ENCODE measurements around the gene SORCS2. TPM values are rescaled to one million over a fixed set of nuclear protein-coding genes. Genes with fewer than 3 reads are reported as not detected.

The SORCS2 gene
- total RNA-seq, 1 donor from 2014 or later, result 1.2 TPM

DNA sequence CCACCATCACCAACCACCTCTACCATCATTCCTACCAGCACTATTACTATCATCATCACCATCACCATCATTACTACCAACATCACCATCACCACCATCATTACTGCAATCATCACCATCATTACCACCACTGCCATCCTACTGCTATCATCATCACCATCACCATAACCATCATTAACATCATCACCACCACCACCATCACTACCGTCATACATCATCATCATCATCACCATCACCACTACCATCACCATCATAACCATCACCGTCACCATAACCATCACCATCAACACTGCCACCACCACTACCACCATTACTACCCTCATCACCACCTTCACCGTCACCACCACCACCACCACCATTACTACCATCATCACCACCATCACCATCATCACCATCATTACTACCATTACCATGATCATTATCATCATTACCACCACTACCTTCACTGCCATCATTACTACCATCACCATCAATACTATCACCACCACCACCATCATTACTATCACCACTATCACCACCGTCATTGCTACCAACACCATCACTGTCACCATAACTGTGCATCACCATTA lies 170.6 kb downstream of the SORCS2 start:
- intact Hi-C loops (cut with DNase I), result no loop called here
- ATAC-seq (ENCODE audit: poor library complexity), result no peak
- DNase-seq, result no peak

DNA sequence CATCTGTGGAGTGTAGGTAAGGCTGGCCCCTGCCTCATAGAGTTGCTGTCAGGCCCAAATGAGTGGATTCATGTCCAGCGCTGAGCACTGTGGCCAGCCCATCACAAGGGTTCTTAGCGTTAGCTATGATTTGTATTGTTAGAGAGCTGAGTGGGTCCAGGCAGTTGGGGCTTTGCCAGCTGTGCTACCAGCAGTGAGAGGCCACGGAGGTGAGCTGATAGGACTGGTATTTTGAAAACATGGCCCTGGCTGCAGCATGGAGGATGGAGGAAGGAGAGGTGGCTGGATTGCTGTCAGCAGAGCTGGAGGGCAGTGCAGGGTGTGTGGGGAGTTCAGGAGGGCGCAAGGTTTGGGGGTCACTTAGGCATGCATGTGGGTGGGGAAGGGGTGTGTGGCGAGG lies 172.6 kb downstream of the SORCS2 start:
- intact Hi-C loops (cut with DNase I), result no loop called here

DNA sequence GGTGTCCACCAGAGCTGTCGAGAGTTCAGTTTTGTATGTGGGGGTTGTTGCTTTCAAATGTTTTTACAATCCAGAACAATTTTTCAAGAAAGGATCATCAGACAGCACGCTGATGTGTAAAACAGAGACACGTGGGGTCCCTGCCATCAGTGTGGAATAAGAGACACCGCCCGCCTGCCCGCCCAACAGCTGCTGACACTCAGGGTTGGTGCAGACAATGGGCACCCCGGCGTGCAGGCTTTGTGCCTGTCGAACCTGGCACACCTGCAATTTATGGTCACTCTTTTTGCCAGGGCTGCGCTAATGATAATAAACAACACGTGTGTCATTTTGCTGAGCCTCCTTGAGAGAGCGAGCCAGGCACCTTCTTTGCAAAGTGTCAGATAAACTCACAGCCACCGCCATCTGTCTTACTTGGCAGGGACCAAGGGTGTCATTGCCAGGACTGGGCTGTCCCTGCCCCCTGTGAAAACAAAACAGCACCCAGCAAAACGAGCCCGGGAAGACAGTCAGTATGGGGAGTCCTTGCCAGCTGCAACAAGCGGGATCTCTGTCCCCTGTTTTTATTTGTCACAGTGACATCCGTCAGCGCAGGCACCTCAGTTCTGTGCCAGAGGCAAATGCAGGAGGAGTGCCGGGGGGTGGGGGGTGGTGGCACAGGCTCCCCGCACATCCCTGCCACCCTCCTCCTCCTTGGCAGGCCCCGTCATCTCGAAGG lies 173.3 kb downstream of the SORCS2 start:
- peak; percentile 66 for DNase-seq
- ATAC-seq (ENCODE audit: poor library complexity), result peak; percentile 90
- intact Hi-C loops (cut with DNase I), result no loop called here

More for the DNA sequence above, 172.6 kb downstream of the SORCS2 start:
- DNase-seq (peak; percentile 67), ATAC-seq (ENCODE audit: poor library complexity) (peak; percentile 68)

DNA sequence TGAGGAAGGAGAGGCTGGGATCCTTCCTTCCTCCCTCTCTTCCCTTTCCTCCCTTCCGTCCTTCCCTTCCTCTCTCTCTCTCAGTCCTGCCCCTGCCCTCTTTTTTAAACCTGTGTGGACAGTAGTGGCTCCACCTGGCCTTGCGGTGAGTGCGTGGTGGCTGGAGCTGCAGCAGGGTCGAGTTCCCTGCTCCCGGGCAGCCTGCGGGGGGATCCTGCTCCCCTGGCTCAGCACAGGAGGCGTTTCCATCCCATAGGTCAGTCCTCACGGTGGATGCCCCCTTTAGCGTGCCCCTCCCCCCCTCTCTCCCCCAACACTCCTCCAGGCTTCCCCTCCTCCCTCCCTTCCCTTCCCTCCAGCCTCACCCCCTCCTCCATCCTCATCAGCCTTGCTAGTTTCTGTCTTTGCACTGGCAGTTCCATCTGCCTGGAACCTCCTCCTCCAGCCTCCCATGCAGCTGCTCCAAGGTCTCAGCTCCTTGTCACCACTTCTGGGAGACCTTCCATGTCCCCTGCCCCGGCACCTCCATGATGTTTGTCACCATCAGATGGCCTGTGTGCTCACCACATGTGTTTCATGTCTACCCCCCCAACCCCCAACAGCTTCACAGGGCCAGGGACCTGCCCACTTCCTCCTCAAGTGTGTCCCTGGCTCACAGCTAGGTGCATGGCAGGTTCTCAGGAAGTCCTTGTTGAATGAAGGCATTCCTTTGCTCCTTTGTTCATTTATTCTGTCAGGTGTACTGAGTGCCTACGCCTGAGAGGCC lies 174.0 kb downstream of the SORCS2 start:
- intact Hi-C loops (cut with DNase I), result no loop called here
- ATAC-seq (ENCODE audit: poor library complexity), result no peak
- DNase-seq, result no peak

DNA sequence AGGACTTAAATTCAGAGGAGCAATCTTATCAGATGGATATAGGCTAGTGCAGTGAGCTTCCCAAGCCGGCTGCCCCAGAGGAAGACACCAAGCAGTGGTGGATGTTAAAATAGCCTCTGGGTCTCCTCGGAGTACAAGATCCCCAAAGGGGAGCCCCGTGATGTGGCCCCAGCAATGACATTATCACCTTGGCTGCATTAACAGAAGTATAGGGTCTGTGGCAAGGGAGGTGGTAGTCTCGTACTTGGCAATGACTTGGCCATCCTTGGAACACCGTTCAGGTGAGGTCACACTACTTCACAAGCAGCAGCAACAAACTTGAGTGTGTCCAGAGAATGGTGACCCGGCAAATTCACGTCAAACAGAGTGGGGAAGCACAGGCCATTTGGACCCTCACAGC lies 174.6 kb downstream of the SORCS2 start:
- DNase-seq (no peak), ATAC-seq (ENCODE audit: poor library complexity) (no peak)
- intact Hi-C loops (cut with DNase I), result no loop called here

GRCh38 chr4:7367406-7367805 lies 175.1 kb downstream of the SORCS2 start:
- ATAC-seq (ENCODE audit: poor library complexity) (no peak), DNase-seq (no peak)
- intact Hi-C loops (cut with DNase I), result no loop called here

GRCh38 chr4:7367864-7368277 lies 175.5 kb downstream of the SORCS2 start:
- DNase-seq (no peak), ATAC-seq (ENCODE audit: poor library complexity) (no peak)
- intact Hi-C loops (cut with DNase I), result no loop called here

DNA sequence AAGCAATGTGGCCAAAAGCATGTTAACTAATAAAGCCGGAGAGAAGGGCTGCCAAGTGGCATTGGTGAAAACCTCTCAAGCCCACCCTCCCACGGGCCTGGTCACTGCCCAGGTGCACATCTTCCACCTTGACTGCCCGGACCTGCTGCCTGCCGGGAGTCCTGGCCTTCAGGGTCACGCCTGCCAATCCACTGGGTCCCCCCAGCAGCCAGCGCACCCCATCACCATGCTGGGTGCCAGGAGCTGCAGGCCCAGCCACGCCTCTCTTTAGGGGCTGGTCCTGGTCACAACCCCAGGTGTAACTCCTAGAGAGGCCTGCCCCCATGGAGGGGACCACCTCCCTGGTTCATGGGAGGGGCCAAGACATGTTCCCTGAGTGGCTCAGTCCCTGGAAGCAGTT lies 176.0 kb downstream of the SORCS2 start:
- DNase-seq (no peak), ATAC-seq (ENCODE audit: poor library complexity) (no peak)
- intact Hi-C loops (cut with DNase I), result no loop called here

GRCh38 chr4:7369511-7369910 lies 177.2 kb downstream of the SORCS2 start:
- no peak for ATAC-seq (ENCODE audit: poor library complexity)

GRCh38 chr4:7370038-7370437 lies 177.7 kb downstream of the SORCS2 start:
- DNase-seq (no peak), ATAC-seq (ENCODE audit: poor library complexity) (no peak)
- intact Hi-C loops (cut with DNase I), result no loop called here

More at GRCh38 chr4:7369511-7369910, 177.2 kb downstream of the SORCS2 start:
- DNase-seq, result no peak
- intact Hi-C loops (cut with DNase I), result no loop called here

GRCh38 chr4:7371210-7371941 lies 179.0 kb downstream of the SORCS2 start:
- intact Hi-C loops (cut with DNase I), result no loop called here
- no peak for DNase-seq
- ATAC-seq (ENCODE audit: poor library complexity), result no peak

DNA sequence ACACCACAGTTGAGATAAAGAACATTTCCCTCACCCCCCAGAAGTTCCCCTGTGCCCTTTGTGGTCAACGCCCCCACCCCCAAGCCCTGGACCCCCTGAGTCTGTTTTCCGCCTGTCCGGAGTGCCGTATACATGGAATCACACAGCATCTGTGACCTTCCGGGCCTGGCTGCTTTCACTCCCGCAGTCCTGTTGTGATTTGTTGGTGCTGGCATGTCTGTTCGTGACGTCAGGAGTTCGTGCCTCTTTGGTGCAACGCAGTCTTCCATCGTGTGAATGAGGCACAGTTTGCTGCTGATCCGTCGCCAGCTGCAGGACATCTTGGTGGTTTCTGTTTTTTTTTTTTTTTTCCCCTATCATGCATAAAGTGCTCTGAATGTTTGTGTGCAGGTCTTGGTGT lies 180.3 kb downstream of the SORCS2 start:
- no peak for DNase-seq
- intact Hi-C loops (cut with DNase I), result no loop called here
- no peak for ATAC-seq (ENCODE audit: poor library complexity)

DNA sequence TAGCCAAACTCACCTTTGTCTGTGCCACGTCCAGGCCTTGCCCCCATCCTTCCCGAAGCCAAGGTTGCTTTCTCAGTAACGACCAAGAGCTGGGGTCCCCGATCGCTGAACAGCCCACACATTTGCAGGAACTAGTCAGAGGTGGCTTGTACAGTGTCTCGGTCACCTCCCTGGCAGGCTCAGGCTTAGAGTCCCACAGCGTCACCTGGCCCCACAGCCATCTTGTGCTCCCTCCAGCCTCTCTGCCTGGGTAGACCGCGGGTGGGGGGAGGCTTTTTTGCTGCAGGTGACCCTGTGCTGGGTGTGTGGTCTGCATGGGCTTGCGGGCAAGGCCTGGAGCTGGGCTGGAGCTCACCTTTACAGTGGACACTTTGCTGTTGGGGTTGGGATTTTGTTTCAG lies 182.2 kb downstream of the SORCS2 start:
- ATAC-seq (ENCODE audit: poor library complexity) (no peak), DNase-seq (no peak)
- intact Hi-C loops (cut with DNase I), result no loop called here

- intact Hi-C loops (cut with DNase I), result no loop called here
- no peak for ATAC-seq (ENCODE audit: poor library complexity)
- no peak for DNase-seq
These were observed 183.1 kb downstream of the SORCS2 start for GRCh38 chr4:7375427-7375826.

DNA sequence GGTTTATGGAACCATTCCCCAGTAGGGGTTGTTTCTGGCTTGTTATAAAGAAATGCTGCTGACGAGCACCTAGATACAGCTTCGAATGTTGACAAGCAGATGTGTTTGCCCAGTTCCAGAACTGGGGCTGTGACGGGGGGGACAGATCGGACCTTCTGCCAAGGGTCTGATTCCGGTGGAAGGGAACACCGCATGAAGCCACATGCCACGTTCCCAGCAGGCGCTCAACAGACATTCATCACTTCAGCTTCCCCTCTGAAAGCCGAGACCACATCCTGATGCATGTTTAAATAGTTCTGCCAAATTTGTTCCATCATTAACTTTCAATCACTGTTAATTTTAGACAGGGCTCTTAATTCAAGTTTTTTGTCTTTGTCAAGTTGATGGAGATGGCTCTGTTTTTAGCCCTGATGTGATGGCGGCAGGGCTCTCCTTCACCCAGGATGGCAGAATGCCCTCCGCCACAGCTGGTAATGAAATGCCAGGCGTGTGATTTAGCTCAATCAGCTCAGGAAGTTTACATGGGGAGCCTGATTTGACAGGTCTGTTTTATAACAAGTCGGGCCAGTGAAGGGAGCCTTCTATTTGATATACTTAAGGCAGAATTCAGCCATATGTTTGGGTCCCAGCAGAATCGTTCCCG lies 185.0 kb downstream of the SORCS2 start:
- intact Hi-C loops (cut with DNase I), result no loop called here
- DNase-seq (no peak), ATAC-seq (ENCODE audit: poor library complexity) (peak; percentile 63)

DNA sequence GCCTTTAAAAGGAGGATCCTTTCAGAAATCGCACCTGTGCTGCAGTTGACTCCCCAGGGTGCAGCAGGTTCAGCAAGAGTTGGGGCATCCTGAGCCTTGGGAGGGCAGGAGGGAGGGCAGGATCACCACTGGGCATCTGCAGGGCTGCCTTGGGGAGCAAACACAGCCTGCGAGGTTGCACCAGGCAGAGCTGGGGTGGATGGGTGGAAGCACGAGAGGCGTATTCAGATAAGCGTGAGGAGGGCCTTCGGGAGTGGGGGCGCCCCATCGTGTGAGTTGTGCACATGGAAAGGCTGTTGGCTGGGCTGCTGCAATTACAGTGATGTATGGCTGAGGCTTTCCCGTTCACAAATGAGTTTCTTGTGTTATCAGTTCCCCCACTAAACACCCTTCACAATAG lies 186.8 kb downstream of the SORCS2 start:
- no peak for ATAC-seq (ENCODE audit: poor library complexity)
- intact Hi-C loops (cut with DNase I), result no loop called here
- no peak for DNase-seq

DNA sequence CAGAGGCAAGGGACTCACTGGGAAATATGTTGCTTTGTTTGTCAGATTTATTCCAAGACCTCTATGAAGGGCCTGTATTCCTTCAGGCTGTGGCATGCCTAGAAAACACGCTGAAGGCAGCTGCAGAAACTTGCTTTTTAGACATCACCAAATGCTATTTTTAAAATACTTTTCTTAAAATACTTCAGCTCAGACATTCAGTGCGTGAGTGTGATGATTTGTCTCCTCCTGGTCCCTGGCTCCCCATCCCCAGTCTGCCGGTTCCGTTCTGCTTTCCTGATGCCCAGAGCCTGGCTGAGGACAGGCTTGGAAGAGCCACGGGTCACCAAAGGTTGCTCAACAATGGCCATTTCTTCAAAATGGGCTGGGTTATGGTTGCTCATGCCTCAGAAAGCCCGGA lies 187.4 kb downstream of the SORCS2 start:
- ATAC-seq (ENCODE audit: poor library complexity) (no peak), DNase-seq (no peak)
- intact Hi-C loops (cut with DNase I), result no loop called here

- DNase-seq (no peak), ATAC-seq (ENCODE audit: poor library complexity) (peak; percentile 70)
- intact Hi-C loops (cut with DNase I), result no loop called here
These were observed 189.0 kb downstream of the SORCS2 start for GRCh38 chr4:7381221-7381889.

Measured in Right ventricle myocardium superior (tissue), 1 donor.